ENCODE measurements around the gene SSUH2.
A peak's percentile ranks its signal among the peaks of the same experiment; 100 is the strongest.

SSUH2 gene

DNA sequence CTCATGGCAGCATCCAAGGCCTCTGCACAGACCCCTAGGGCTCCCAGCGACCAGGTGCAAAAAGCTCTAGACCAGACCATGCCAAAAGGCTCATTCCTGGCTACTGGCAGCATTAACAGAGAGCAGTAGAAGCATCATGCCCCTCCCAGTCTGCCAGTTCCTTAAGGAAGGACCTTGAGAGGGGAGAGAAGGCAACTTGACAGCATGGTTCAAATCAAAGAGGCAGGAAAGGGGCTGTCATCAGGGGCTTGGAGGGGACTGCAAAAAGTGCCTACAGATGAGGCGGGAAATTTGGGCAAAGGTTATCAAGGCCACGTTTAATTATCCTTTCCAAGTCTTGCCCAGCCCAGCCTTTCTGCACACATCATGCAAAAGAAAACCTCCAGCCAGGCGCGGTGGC is 64.7 kb downstream of the SSUH2 start:
- Histone ChIP-seq H4K12ac (ENCODE audit: low read depth, low read length) (no peak overlapping the region), H3K4ac (ENCODE audit: low read depth, low read length) (no peak overlapping the region), H2BK120ac (ENCODE audit: insufficient read depth, low read length, poor library complexity) (no peak overlapping the region), H3K79me2 (ENCODE audit: control insufficient read depth, insufficient read depth, low read length, poor library complexity) (no peaks in the 10 kb centered on the region), H4K8ac (ENCODE audit: low read depth, low read length) (no peak overlapping the region), H4K91ac (ENCODE audit: low read depth, low read length) (no peak overlapping the region), H3K27ac (ENCODE audit: low read depth, low read length) (no peak overlapping the region), H3K27me3 (ENCODE audit: insufficient read depth, low read length) (no peaks in the 10 kb centered on the region), H3K4me2 (ENCODE audit: low read length) (no peak overlapping the region), H3K18ac (ENCODE audit: low read length) (no peak overlapping the region), H3K4me3 (ENCODE audit: low read depth, low read length) (no peak overlapping the region), H2AK5ac (ENCODE audit: low read length) (no peak overlapping the region), H3K36me3 (ENCODE audit: control insufficient read depth in 1 of 2, insufficient read depth in 2 of 2, low read length in 2 of 2) (peaks cover 0 to 8% of the 10 kb centered on the region in 2 experiments), H3K79me1 (ENCODE audit: low read length) (no peaks in the 10 kb centered on the region), H2BK5ac (ENCODE audit: low read depth, low read length, poor library complexity) (no peak overlapping the region), H3K14ac (ENCODE audit: low read length) (no peak overlapping the region), H2BK12ac (ENCODE audit: low read length) (no peak overlapping the region), H3K23ac (ENCODE audit: low read length) (no peak overlapping the region), H3K4me1 (ENCODE audit: control insufficient read depth in 1 of 2, insufficient read depth in 2 of 2, low read length in 2 of 2) (no peaks in the 10 kb centered on the region), H3K9ac (ENCODE audit: low read length) (no peak overlapping the region), H2AFZ (ENCODE audit: insufficient read depth, low read length, poor library complexity) (no peak overlapping the region), H3K9me3 (ENCODE audit: insufficient read depth, low read depth, low read length) (no peaks in the 10 kb centered on the region)
- DNase-seq: no peak
- no CpG with 5 or more reads among the region's 5 CpGs for WGBS (ENCODE audit: extremely low coverage, insufficient coverage, insufficient read length)

- Histone ChIP-seq H3K27me3 (ENCODE audit: insufficient read depth, low read length) (no peaks in the 10 kb centered on the region), H4K12ac (ENCODE audit: low read depth, low read length) (no peak overlapping the region), H4K8ac (ENCODE audit: low read depth, low read length) (no peak overlapping the region), H2AFZ (ENCODE audit: insufficient read depth, low read length, poor library complexity) (no peak overlapping the region), H3K79me2 (ENCODE audit: control insufficient read depth, insufficient read depth, low read length, poor library complexity) (no peaks in the 10 kb centered on the region), H3K4ac (ENCODE audit: low read depth, low read length) (no peak overlapping the region), H3K14ac (ENCODE audit: low read length) (no peak overlapping the region), H3K27ac (ENCODE audit: low read depth, low read length) (no peak overlapping the region), H3K36me3 (ENCODE audit: control insufficient read depth in 1 of 2, insufficient read depth in 2 of 2, low read length in 2 of 2) (peaks cover 0 to 11% of the 10 kb centered on the region in 2 experiments), H4K91ac (ENCODE audit: low read depth, low read length) (no peak overlapping the region), H3K18ac (ENCODE audit: low read length) (no peak overlapping the region), H2BK12ac (ENCODE audit: low read length) (no peak overlapping the region), H3K79me1 (ENCODE audit: low read length) (no peaks in the 10 kb centered on the region), H2AK5ac (ENCODE audit: low read length) (no peak overlapping the region), H3K4me2 (ENCODE audit: low read length) (no peak overlapping the region), H2BK120ac (ENCODE audit: insufficient read depth, low read length, poor library complexity) (no peak overlapping the region), H2BK5ac (ENCODE audit: low read depth, low read length, poor library complexity) (no peak overlapping the region), H3K23ac (ENCODE audit: low read length) (no peak overlapping the region), H3K9me3 (ENCODE audit: insufficient read depth, low read depth, low read length) (no peaks in the 10 kb centered on the region), H3K4me3 (ENCODE audit: low read depth, low read length) (no peak overlapping the region), H3K9ac (ENCODE audit: low read length) (no peak overlapping the region), H3K4me1 (ENCODE audit: control insufficient read depth in 1 of 2, insufficient read depth in 2 of 2, low read length in 2 of 2) (no peaks in the 10 kb centered on the region)
- peak in 1 of 2 donors; percentile 12 for DNase-seq
- no CpG with 5 or more reads among the region's 5 CpGs for WGBS (ENCODE audit: extremely low coverage, insufficient coverage, insufficient read length)
These were observed 65.5 kb downstream of the SSUH2 start for GRCh38 chr3:8579096-8579495.

- Histone ChIP-seq H3K9me3 (ENCODE audit: insufficient read depth, low read depth, low read length) (no peaks in the 10 kb centered on the region), H2BK12ac (ENCODE audit: low read length) (no peak overlapping the region), H3K4ac (ENCODE audit: low read depth, low read length) (no peak overlapping the region), H3K23ac (ENCODE audit: low read length) (no peak overlapping the region), H2AFZ (ENCODE audit: insufficient read depth, low read length, poor library complexity) (no peak overlapping the region), H2AK5ac (ENCODE audit: low read length) (no peak overlapping the region), H4K8ac (ENCODE audit: low read depth, low read length) (no peak overlapping the region), H4K91ac (ENCODE audit: low read depth, low read length) (no peak overlapping the region), H3K4me2 (ENCODE audit: low read length) (no peak overlapping the region), H3K4me1 (ENCODE audit: control insufficient read depth in 1 of 2, insufficient read depth in 2 of 2, low read length in 2 of 2) (no peaks in the 10 kb centered on the region), H2BK120ac (ENCODE audit: insufficient read depth, low read length, poor library complexity) (no peak overlapping the region), H3K79me1 (ENCODE audit: low read length) (no peaks in the 10 kb centered on the region), H3K27ac (ENCODE audit: low read depth, low read length) (no peak overlapping the region), H2BK5ac (ENCODE audit: low read depth, low read length, poor library complexity) (no peak overlapping the region), H3K27me3 (ENCODE audit: insufficient read depth, low read length) (no peaks in the 10 kb centered on the region), H3K4me3 (ENCODE audit: low read depth, low read length) (no peak overlapping the region), H4K12ac (ENCODE audit: low read depth, low read length) (no peak overlapping the region), H3K36me3 (ENCODE audit: control insufficient read depth in 1 of 2, insufficient read depth in 2 of 2, low read length in 2 of 2) (peaks cover 0 to 12% of the 10 kb centered on the region in 2 experiments), H3K18ac (ENCODE audit: low read length) (no peak overlapping the region), H3K14ac (ENCODE audit: low read length) (no peak overlapping the region), H3K79me2 (ENCODE audit: control insufficient read depth, insufficient read depth, low read length, poor library complexity) (no peaks in the 10 kb centered on the region), H3K9ac (ENCODE audit: low read length) (no peak overlapping the region)
- WGBS (ENCODE audit: extremely low coverage, insufficient coverage, insufficient read length): no CpG with 5 or more reads among the region's 4 CpGs
- peak; percentile 31 to 88 for DNase-seq
These were observed 66.3 kb downstream of the SSUH2 start for GRCh38 chr3:8578282-8578681.

- no CpG with 5 or more reads among the region's 5 CpGs for WGBS (ENCODE audit: extremely low coverage, insufficient coverage, insufficient read length)
- Histone ChIP-seq H3K9ac (ENCODE audit: low read length) (no peak overlapping the region), H2BK12ac (ENCODE audit: low read length) (no peak overlapping the region), H4K91ac (ENCODE audit: low read depth, low read length) (no peak overlapping the region), H3K4me1 (ENCODE audit: control insufficient read depth in 1 of 2, insufficient read depth in 2 of 2, low read length in 2 of 2) (no peaks in the 10 kb centered on the region), H3K9me3 (ENCODE audit: insufficient read depth, low read depth, low read length) (no peaks in the 10 kb centered on the region), H2BK5ac (ENCODE audit: low read depth, low read length, poor library complexity) (no peak overlapping the region), H3K18ac (ENCODE audit: low read length) (no peak overlapping the region), H3K4me3 (ENCODE audit: low read depth, low read length) (no peak overlapping the region), H3K4me2 (ENCODE audit: low read length) (no peak overlapping the region), H3K27ac (ENCODE audit: low read depth, low read length) (no peak overlapping the region), H3K4ac (ENCODE audit: low read depth, low read length) (no peak overlapping the region), H3K79me2 (ENCODE audit: control insufficient read depth, insufficient read depth, low read length, poor library complexity) (no peaks in the 10 kb centered on the region), H3K23ac (ENCODE audit: low read length) (no peak overlapping the region), H3K36me3 (ENCODE audit: control insufficient read depth in 1 of 2, insufficient read depth in 2 of 2, low read length in 2 of 2) (peaks cover 0 to 12% of the 10 kb centered on the region in 2 experiments), H3K27me3 (ENCODE audit: insufficient read depth, low read length) (no peaks in the 10 kb centered on the region), H4K12ac (ENCODE audit: low read depth, low read length) (no peak overlapping the region), H2AFZ (ENCODE audit: insufficient read depth, low read length, poor library complexity) (no peak overlapping the region), H3K79me1 (ENCODE audit: low read length) (no peaks in the 10 kb centered on the region), H2AK5ac (ENCODE audit: low read length) (no peak overlapping the region), H4K8ac (ENCODE audit: low read depth, low read length) (no peak overlapping the region), H2BK120ac (ENCODE audit: insufficient read depth, low read length, poor library complexity) (no peak overlapping the region), H3K14ac (ENCODE audit: low read length) (no peak overlapping the region)
- peak; percentile 25 to 66 for DNase-seq
These were observed 67.6 kb downstream of the SSUH2 start for GRCh38 chr3:8576841-8577571.
